PC-3 (cell line): ENCODE measurements around the gene DIP2C. TPM values are rescaled to one million over a fixed set of nuclear protein-coding genes. Genes with fewer than 3 reads are reported as not detected.

ENCODE experiments used
- ATAC-seq: fragments of 200-7000 bp; cut with Tn5 transposase; 2 replicates; pipeline ENCODE4 v1.9.1; 2020; ENCODE audit warnings: mild to moderate bottlenecking, moderate library complexity
- BruUV-seq: library from RNA; stranded (reverse); fragments of 400-500 nt; replicated peaks from 2 replicates; lab custom pipeline; 2021; lab: Mats Ljungman, UMichigan
- CTCF ChIA-PET: fragments of 300-600 bp; sonication (Branson Sonifier 250); formaldehyde crosslinking; loops from one replicate; lab custom pipeline; 2022; ENCODE audit warnings: antibody characterized with exemption; lab: Charles Lee
- POLR2A ChIA-PET: fragments of 300-600 bp; sonication (Branson Sonifier 250); formaldehyde crosslinking; loops from one replicate; lab custom pipeline; 2022; ENCODE audit warnings: antibody characterized with exemption; ENCODE audit not compliant: unreplicated experiment; lab: Charles Lee
- DNase-seq: peaks from one replicate; pipeline ENCODE4 v3.0.0-alpha.2; 2015
- H2AFZ ChIP-seq: fragments of 300-600 bp; sonication (generic); 2 replicates; pipeline ENCODE4 v1.6.0; 2016; ENCODE audit warnings: antibody characterized with exemption, low read length
- H3F3A ChIP-seq: fragments of 300-600 bp; sonication (generic); one replicate; pipeline ENCODE4 v1.6.0; 2017; ENCODE audit warnings: antibody characterized with exemption, low read length, control low read depth, mild to moderate bottlenecking; ENCODE audit not compliant: unreplicated experiment
- H3K27ac ChIP-seq: fragments of 300-600 bp; sonication (generic); 2 replicates; pipeline ENCODE4 v1.5.1; 2016; ENCODE audit warnings: mild to moderate bottlenecking, low read length
- H3K27me3 ChIP-seq: fragments of 300-600 bp; sonication (generic); 2 replicates; pipeline ENCODE4 v1.6.1; 2016; ENCODE audit warnings: low read length, mixed read lengths
- H3K36me3 ChIP-seq: fragments of 300-600 bp; sonication (generic); 2 replicates; pipeline ENCODE4 v1.6.1; 2016; ENCODE audit warnings: low read depth, mixed run types, low read length, mixed read lengths
- H3K4me1 ChIP-seq: fragments of 300-600 bp; sonication (generic); 2 replicates; pipeline ENCODE4 v1.5.1; 2016; ENCODE audit warnings: low read length; ENCODE audit not compliant: insufficient read depth
- H3K4me2 ChIP-seq: fragments of 300-600 bp; sonication (generic); 2 replicates; pipeline ENCODE4 v1.6.0; 2016; ENCODE audit warnings: low read length
- H3K4me3 ChIP-seq: fragments of 300-600 bp; sonication (generic); 2 replicates; pipeline ENCODE4 v1.5.1; 2016; ENCODE audit warnings: mild to moderate bottlenecking, low read length, mixed read lengths
- H3K79me2 ChIP-seq: fragments of 300-600 bp; sonication (generic); 2 replicates; pipeline ENCODE4 v1.6.1; 2017; ENCODE audit warnings: low read length, mixed read lengths
- H3K9ac ChIP-seq: fragments of 300-600 bp; sonication (generic); 2 replicates; pipeline ENCODE4 v1.6.0; 2016; ENCODE audit warnings: mild to moderate bottlenecking, low read length
- H3K9me2 ChIP-seq: fragments of 300-600 bp; sonication (generic); replicated peaks from 2 replicates; pipeline ENCODE4 v1.6.1; 2016; ENCODE audit warnings: mixed run types, low read length, mixed read lengths
- H3K9me3 ChIP-seq: fragments of 300-600 bp; sonication (generic); 2 replicates; pipeline ENCODE4 v1.6.1; 2016; ENCODE audit warnings: low read length, mixed read lengths
- H4K20me1 ChIP-seq: fragments of 300-600 bp; sonication (generic); 2 replicates; pipeline ENCODE4 v1.6.1; 2016; ENCODE audit warnings: low read length, mixed read lengths
- EZH2 ChIP-seq: fragments of 300-600 bp; sonication (generic); IDR thresholded peaks from one replicate; pipeline ENCODE4 v1.6.1; 2017; ENCODE audit warnings: antibody characterized with exemption, mild to moderate bottlenecking, low read length; ENCODE audit not compliant: unreplicated experiment
- EZH2phosphoT487 ChIP-seq: fragments of 300-600 bp; sonication (generic); IDR thresholded peaks from 2 replicates; pipeline ENCODE4 v1.6.1; 2018; ENCODE audit warnings: mild to moderate bottlenecking, antibody characterized with exemption, low read length, borderline replicate concordance
- intact Hi-C: fragments of 100-400 bp; cut with micrococcal nuclease; formaldehyde crosslinking; loops from 2 replicates; pipeline ENCODE4 v1.9.0; 2023
- total RNA-seq: library from RNA; depleted of rRNA; stranded (reverse); fragments of >200 nt; gene quantifications from 2 replicates; pipeline ENCODE4 v1.2.3, GENCODE V29; 2014
- TF ChIP-seq, protein P1 (sequence below): fragments of 300-600 bp; sonication (generic); conservative IDR thresholded peaks from 2 replicates; pipeline ENCODE4 v1.5.1; 2017; ENCODE audit warnings: antibody characterized with exemption, low read depth, mild to moderate bottlenecking, low read length

Gene DIP2C
- total RNA-seq, 1 experiment from 2014 or later, result 3.1 TPM

DNA sequence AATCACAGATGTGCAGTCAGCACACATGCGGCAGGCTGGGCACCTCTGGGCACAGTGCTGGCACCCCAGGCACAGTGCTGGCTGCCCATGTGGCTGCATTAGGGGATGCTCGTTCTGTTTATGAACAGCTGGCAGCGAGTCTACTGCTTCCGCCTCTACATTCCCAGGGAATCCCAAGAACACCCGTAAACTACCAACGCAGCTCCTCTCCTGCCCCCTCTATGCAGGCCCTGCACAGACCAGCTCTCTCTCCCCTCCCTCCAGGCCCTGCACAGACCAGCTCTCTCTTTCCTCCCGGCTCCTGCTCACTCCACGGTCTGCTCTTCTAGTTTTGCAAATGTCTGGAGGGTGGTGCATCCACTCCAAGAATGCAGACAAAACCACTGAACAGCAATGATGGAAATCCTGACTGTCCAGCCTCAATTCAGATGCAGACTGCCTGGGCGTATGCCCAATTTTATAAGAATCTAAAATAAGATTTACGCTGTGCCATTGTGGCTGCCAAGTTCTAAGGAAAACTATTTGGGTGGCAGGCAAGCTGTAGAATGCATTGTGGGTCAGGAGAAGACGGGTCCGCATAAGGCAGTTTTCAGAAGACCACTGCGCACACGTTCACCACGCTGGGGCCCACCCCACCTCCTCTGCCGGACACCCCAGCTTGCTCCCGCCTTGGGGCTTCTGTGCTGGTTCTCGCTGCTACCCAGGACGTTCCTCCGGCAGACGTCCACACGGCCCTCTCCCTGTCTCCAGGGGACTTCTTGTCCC is 319.6 kb downstream of the DIP2C start:
- H3F3A ChIP-seq, result no peaks in the 10 kb centered on the region
- no peaks in the 10 kb centered on the region for H3K9me2 ChIP-seq
- H3K9ac ChIP-seq, result no peak overlapping the region
- DNase-seq, result no peak
- no peak overlapping the region for H2AFZ ChIP-seq
- no peaks in the 10 kb centered on the region for H3K79me2 ChIP-seq
- H3K4me2 ChIP-seq, result no peak overlapping the region
- ATAC-seq, result no peak
- POLR2A ChIA-PET, result no interaction called here
- H3K36me3 ChIP-seq, result no peaks in the 10 kb centered on the region
- no peaks in the 10 kb centered on the region for H3K27me3 ChIP-seq
- no peaks in the 10 kb centered on the region for H4K20me1 ChIP-seq
- H3K4me1 ChIP-seq, result peaks cover 8% of the 10 kb centered on the region; the same call in 1 of the 2 replicates
- H3K4me3 ChIP-seq, result no peak overlapping the region
- BruUV-seq, result no TSS peak
- H3K27ac ChIP-seq, result no peak overlapping the region
- TF ChIP-seq EZH2, result no peak
- no peak for TF ChIP-seq EZH2phosphoT487
- TF ChIP-seq, protein P1, sequence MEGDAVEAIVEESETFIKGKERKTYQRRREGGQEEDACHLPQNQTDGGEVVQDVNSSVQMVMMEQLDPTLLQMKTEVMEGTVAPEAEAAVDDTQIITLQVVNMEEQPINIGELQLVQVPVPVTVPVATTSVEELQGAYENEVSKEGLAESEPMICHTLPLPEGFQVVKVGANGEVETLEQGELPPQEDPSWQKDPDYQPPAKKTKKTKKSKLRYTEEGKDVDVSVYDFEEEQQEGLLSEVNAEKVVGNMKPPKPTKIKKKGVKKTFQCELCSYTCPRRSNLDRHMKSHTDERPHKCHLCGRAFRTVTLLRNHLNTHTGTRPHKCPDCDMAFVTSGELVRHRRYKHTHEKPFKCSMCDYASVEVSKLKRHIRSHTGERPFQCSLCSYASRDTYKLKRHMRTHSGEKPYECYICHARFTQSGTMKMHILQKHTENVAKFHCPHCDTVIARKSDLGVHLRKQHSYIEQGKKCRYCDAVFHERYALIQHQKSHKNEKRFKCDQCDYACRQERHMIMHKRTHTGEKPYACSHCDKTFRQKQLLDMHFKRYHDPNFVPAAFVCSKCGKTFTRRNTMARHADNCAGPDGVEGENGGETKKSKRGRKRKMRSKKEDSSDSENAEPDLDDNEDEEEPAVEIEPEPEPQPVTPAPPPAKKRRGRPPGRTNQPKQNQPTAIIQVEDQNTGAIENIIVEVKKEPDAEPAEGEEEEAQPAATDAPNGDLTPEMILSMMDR, result no peak
- CTCF ChIA-PET, result no interaction called here
- no peaks in the 10 kb centered on the region for H3K9me3 ChIP-seq
- intact Hi-C loops, result no loop called here

- no peak for ATAC-seq
- H3K27ac ChIP-seq, result no peak overlapping the region
Measured at GRCh38 chr10:369221-369683, 320.2 kb downstream of the DIP2C start.

More at GRCh38 chr10:369221-369683, 320.2 kb downstream of the DIP2C start:
- intact Hi-C loops, result no loop called here
- ChIA-PET CTCF (no interaction called here), POLR2A (no interaction called here)
- BruUV-seq, result no TSS peak
- H3K27me3 ChIP-seq, result no peaks in the 10 kb centered on the region
- no peak overlapping the region for H3K9ac ChIP-seq
- H4K20me1 ChIP-seq, result no peaks in the 10 kb centered on the region
- TF ChIP-seq, protein P1, result no peak
- TF ChIP-seq EZH2, result no peak
- TF ChIP-seq EZH2phosphoT487, result no peak
- H3K9me2 ChIP-seq, result no peaks in the 10 kb centered on the region
- no peak overlapping the region for H3K4me3 ChIP-seq
- H2AFZ ChIP-seq, result no peak overlapping the region
- H3F3A ChIP-seq, result no peaks in the 10 kb centered on the region
- H3K79me2 ChIP-seq, result no peaks in the 10 kb centered on the region
- H3K36me3 ChIP-seq, result no peaks in the 10 kb centered on the region
- no peak for DNase-seq
- H3K4me1 ChIP-seq, result peaks cover 8% of the 10 kb centered on the region; the same call in 1 of the 2 replicates
- no peaks in the 10 kb centered on the region for H3K9me3 ChIP-seq
- H3K4me2 ChIP-seq, result no peak overlapping the region
